Vagina (tissue), 2 donors: ENCODE measurements around the gene WDFY3. TPM values are rescaled to one million over a fixed set of nuclear protein-coding genes. Genes with fewer than 3 reads are reported as not detected.

Experiments
- DNase-seq, 2 donors: peaks; one replicate each; pipeline ENCODE4 v3.0.0-alpha.2; 2017; ENCODE audit errors: extremely low spot score in 2 of 2
- H3K27ac ChIP-seq: fragments of 200-600 bp; sonication (generic); one replicate; pipeline ENCODE4 v1.5.1; 2019
- H3K27me3 ChIP-seq: fragments of 200-600 bp; sonication (generic); one replicate; pipeline ENCODE4 v1.5.1; 2019
- H3K36me3 ChIP-seq, 2 donors: fragments of 200-600 bp; sonication (generic); one replicate each; pipeline ENCODE4 v1.5.1; 2017 to 2019
- H3K4me1 ChIP-seq: fragments of 200-600 bp; sonication (generic); one replicate; pipeline ENCODE4 v1.5.1; 2019
- H3K4me3 ChIP-seq, 2 donors: fragments of 200-600 bp; sonication (generic); 1 replicate in 1 of 2; 2 replicates in 1 of 2; pipeline ENCODE4 v1.5.1; 2016 to 2019
- H3K9me3 ChIP-seq: fragments of 200-600 bp; sonication (generic); one replicate; pipeline ENCODE4 v1.5.1; 2019
- CTCF ChIP-seq, 3 experiments: fragments of 450-650 bp in 2 of 3; fragments of 200-600 bp in 1 of 3; sonication (generic) in 1 of 3; IDR thresholded peaks; one replicate each; pipeline ENCODE4 v1.5.1; 2017 to 2019; ENCODE audit warnings: antibody characterized with exemption in 3 of 3, mild to moderate bottlenecking in 2 of 3, moderate library complexity in 2 of 3
- POLR2A ChIP-seq, 2 donors: fragments of 450-650 bp; IDR thresholded peaks; one replicate each; pipeline ENCODE4 v1.6.1; 2017; ENCODE audit warnings: antibody characterized with exemption in 2 of 2, mild to moderate bottlenecking in 2 of 2, moderate library complexity in 2 of 2
- POLR2AphosphoS5 ChIP-seq, 2 donors: sonication (generic); formaldehyde crosslinking; IDR thresholded peaks; one replicate each; pipeline ENCODE4 v1.9.0; 2017; ENCODE audit warnings: antibody characterized with exemption in 2 of 2, mild to moderate bottlenecking in 2 of 2, low read depth in 1 of 2; ENCODE audit not compliant: insufficient read depth in 1 of 2
- intact Hi-C: fragments of 100-400 bp; cut with DNase I; formaldehyde crosslinking; loops from one replicate; pipeline ENCODE4 v1.15.1; 2023
- total RNA-seq: library from RNA; depleted of rRNA; stranded (reverse); fragments of >200 nt; gene quantifications from one replicate; pipeline ENCODE4 v1.2.3, GENCODE V29; 2016

The WDFY3 gene
- total RNA-seq, 1 donor from 2014 or later, result 67.8 TPM

DNA sequence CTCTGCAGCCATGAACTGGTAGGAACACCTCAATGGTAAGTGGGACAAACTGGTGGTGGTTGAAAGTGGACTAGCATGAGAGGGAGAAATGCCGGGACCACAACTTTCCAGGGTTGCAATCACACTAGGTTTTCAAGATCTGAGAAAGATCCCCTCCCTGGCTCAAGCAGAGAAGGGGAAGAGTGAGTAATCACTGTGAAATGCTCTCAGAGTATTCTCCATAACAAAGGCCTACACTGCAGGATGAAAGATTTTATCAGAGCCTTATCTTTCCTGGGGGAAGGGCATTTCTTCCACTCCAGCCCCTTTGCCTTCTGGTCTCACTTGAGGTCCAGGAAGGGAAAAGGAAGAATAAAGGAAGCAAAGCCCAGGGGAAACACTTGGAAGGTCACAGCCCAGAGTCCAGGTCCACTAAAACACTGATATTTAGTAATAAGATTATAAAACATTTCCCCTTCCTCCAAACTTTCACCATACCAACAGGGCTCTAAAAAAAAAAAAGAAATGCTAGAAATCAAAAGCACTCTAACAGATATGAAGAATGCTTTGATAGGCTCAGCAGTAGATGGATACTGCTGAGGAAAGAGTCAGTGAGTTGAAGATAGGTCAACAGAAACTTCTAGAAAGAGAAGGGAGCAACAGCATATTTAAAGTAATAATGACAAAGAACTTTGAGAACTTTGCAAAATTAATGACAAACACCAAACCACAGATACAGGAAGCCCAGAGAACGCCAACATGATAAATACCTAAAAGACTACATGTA lies 95.9 kb downstream of the WDFY3 start:
- Histone ChIP-seq H3K27me3 (no peaks in the 10 kb centered on the region), H3K4me1 (no peaks in the 10 kb centered on the region), H3K27ac (no peak overlapping the region), H3K4me3 (no peak overlapping the region), H3K36me3 (no peaks in the 10 kb centered on the region), H3K9me3 (no peaks in the 10 kb centered on the region)
- no peak for TF ChIP-seq CTCF (IDR thresholded peaks at IDR 0.05)
- DNase-seq, result no peak
- intact Hi-C loops, result no loop called here

DNA sequence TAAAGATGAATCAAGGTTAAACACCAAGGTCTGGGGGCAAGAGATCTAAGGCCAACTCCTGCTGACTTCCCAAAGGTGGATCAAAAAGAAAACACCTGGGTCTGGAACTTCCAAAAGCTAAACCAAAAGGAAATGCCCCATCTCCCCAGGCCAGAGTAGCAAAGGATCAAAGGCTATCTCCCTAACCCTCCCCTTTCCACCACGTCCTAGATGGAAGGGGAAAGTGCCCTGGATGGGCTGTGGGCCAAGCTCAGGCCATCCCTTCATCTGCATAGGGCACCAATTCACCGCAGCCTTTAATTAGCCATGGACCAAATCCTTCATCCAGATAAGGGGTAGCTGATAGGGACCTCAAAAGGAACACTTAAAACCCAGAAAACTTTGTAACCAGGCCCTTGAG lies 100.2 kb downstream of the WDFY3 start:
- H3K4me1 ChIP-seq, result no peaks in the 10 kb centered on the region
- intact Hi-C loops, result no loop called here

DNA sequence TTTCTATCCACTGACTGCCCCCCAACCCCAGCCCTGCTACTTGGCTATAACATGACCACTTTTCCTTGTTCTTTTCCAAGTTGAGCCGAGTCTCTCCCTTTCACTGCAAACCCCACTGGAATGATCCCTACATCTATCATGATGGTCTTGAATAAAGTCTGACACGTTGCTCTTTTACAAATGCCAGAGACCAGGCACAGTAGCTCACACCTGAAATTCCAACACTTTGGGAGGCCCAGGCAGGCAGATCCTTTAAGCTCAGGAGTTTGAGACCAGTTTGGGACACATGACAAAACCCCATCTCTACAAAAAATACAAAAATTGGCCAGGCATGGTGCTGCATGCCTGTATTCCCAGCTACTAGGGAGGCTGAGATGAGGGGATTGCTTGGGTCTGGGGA lies 100.9 kb downstream of the WDFY3 start:
- H3K4me3 ChIP-seq, result no peak overlapping the region
- no peaks in the 10 kb centered on the region for H3K36me3 ChIP-seq
- H3K27me3 ChIP-seq, result no peaks in the 10 kb centered on the region
- intact Hi-C loops, result no loop called here
- H3K4me1 ChIP-seq, result no peaks in the 10 kb centered on the region
- no peak for DNase-seq
- H3K27ac ChIP-seq, result no peak overlapping the region
- TF ChIP-seq POLR2AphosphoS5 (IDR thresholded peaks at IDR 0.05; ENCODE audit: insufficient read depth in 1 of 2, low read depth in 1 of 2) (no peak), CTCF (IDR thresholded peaks at IDR 0.05) (no peak), POLR2A (IDR thresholded peaks at IDR 0.05) (no peak)
- no peaks in the 10 kb centered on the region for H3K9me3 ChIP-seq

More for the DNA sequence above, 100.2 kb downstream of the WDFY3 start:
- TF ChIP-seq POLR2AphosphoS5 (IDR thresholded peaks at IDR 0.05; ENCODE audit: insufficient read depth in 1 of 2, low read depth in 1 of 2), result no peak
- TF ChIP-seq CTCF (IDR thresholded peaks at IDR 0.05), result no peak
- no peak for TF ChIP-seq POLR2A (IDR thresholded peaks at IDR 0.05)
- H3K9me3 ChIP-seq, result no peaks in the 10 kb centered on the region
- no peak for DNase-seq
- H3K4me3 ChIP-seq, result no peak overlapping the region
- H3K27me3 ChIP-seq, result no peaks in the 10 kb centered on the region
- no peak overlapping the region for H3K27ac ChIP-seq
- H3K36me3 ChIP-seq, result no peaks in the 10 kb centered on the region

DNA sequence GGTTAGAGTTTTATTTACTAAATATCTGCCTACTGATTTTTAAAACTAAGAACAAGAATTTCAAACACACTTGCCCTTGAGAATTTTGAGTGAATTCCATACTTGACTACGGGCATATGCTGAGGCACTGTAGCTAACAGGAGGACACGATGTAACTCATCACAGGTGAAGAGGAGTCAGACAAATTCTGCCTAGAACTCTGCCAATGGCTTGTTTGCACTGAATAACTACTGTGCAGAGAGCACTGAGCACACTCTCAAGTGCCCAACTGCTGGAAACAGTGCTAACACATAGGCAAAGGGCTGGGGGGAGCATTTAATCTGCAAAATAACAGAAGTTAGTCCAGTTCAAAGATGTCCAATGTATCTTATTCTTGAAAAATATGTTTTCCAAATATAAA lies 104.4 kb downstream of the WDFY3 start:
- no peak overlapping the region for H3K4me3 ChIP-seq
- H3K27me3 ChIP-seq, result no peaks in the 10 kb centered on the region
- no peaks in the 10 kb centered on the region for H3K4me1 ChIP-seq
- H3K36me3 ChIP-seq, result peaks cover 0 to 15% of the 10 kb centered on the region in 2 donors
- intact Hi-C loops, result no loop called here
- DNase-seq, result no peak
- H3K27ac ChIP-seq, result no peak overlapping the region
- H3K9me3 ChIP-seq, result no peaks in the 10 kb centered on the region
- TF ChIP-seq POLR2A (IDR thresholded peaks at IDR 0.05), result no peak
- TF ChIP-seq CTCF (IDR thresholded peaks at IDR 0.05), result no peak
- no peak for TF ChIP-seq POLR2AphosphoS5 (IDR thresholded peaks at IDR 0.05; ENCODE audit: insufficient read depth in 1 of 2, low read depth in 1 of 2)

DNA sequence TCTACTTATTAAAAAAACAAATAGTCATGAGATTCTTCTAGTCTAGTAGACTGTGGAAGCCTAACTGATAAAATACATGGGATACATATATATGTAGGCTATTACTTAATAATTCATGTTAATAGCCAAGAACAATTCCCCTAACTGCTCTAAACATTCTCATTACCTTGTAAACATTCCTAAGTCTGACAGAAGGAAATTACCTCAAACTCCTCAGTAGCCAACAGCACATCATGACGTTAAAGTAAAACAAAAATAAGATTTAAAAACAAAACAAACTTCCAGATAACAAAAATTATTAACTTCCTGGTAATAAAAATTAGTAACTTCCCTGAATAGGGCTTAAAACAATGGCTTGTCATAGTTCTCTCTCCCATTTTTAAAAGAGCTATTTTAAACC lies 109.2 kb downstream of the WDFY3 start:
- no peaks in the 10 kb centered on the region for H3K27me3 ChIP-seq
- no peak overlapping the region for H3K4me3 ChIP-seq
- intact Hi-C loops, result no loop called here
- peaks cover 8% of the 10 kb centered on the region for H3K4me1 ChIP-seq
- DNase-seq, result no peak
- no peak overlapping the region for H3K27ac ChIP-seq
- TF ChIP-seq CTCF (IDR thresholded peaks at IDR 0.05) (no peak), POLR2A (IDR thresholded peaks at IDR 0.05) (no peak), POLR2AphosphoS5 (IDR thresholded peaks at IDR 0.05; ENCODE audit: insufficient read depth in 1 of 2, low read depth in 1 of 2) (no peak)
- no peaks in the 10 kb centered on the region for H3K9me3 ChIP-seq
- peaks cover 0 to 15% of the 10 kb centered on the region in 2 donors for H3K36me3 ChIP-seq
